HG03558 (cell line): ENCODE data around the gene TBCD.

Experiments
- ATAC-seq: cut with Tn5 transposase; IDR thresholded peaks from one replicate; pipeline ENCODE4 v1.9.1; 2021; ENCODE audit warnings: moderate number of reproducible peaks; ENCODE audit not compliant: unreplicated experiment; ENCODE audit errors: extremely low read depth

Gene TBCD

DNA sequence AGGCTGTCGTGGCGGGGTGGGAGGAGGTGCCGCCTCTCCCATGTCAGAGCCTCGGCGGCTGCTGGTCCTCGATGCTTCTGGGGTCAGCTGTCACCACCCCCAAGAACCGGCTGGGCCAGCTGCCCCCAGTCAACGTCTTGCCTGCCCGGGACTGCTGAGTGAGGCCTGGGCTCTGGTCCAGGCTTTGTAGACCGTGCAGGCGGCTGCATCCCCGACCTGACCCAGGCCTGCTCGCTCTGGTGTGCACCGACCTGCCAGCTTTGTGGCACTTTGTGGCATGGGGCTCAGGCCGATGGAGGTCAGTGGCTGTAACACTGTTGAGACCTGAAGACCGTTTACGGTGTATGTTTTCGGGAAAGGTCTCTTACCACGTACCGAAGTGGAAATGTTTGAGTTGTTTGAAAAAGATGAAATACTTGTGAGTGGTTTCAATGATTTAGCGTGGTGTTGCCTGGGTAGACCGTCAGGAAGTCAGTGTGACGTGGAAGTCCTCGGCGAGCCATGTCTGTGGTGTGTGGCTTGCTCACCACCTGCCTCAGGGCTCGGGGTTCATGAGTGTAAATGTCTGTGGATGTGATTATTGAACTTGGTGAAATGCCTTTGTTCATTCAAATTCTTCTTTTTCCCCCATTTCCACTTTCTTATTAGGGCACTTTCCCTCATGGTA is 141.2 kb downstream of the TBCD start:
- no peak for ATAC-seq

DNA sequence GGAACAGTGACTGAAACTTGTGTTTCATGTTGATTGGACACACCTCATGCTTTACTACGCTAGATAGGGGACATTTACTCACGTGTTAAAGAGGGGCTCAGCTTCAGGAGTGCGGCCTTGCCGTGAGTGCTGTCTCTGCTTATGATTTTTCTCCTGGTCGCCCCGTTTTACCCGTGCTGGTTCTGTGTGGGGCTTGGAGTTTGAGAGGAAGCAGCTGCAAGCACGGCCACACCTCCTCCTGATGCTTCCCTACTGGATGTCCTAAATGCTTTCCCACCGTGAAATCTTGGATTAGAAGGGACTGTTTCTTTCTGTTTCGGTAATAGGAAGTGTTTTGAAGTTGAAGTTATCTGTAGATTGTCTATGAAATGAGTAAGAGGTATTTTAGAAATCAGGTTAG is 141.9 kb downstream of the TBCD start:
- no peak for ATAC-seq

DNA sequence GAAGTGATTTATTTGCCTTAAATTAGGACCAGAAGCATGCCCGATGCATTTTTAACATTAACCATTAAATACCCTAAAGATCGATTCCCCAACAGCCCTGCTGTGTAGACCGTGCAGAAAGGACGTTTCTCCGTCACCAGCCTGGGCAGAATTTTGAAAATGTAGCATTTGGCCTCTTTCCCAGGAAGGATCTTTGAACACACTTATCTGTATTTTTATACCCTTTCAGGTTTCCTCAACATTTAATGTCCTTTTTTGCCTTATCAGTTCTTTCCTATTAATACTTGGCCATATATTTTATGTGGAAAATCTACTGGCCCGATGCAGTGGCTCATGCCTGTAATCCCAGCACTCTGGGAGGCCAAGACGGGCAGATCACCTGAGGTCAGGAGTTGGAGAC is 142.5 kb downstream of the TBCD start:
- no peak for ATAC-seq

DNA sequence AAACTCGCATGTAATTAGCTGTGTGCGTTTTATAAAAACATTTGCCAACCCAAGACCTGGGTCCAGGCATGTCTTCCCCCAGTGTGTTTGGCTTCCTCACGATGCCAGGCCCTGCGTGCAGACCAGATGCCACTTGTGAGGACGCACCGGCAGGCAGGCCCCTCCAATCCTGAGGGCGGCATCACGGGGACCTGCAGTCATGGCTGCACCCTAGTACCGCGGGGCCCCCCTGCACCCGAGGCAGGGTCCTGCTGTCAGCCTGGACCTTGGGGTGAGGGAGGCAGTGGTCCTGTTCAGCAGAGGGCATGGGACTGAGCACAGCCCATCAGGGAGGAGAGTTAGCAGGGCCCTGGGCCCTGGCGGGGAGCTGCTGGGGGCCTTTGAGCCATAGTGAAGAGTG is 143.2 kb downstream of the TBCD start:
- ATAC-seq, result no peak

DNA sequence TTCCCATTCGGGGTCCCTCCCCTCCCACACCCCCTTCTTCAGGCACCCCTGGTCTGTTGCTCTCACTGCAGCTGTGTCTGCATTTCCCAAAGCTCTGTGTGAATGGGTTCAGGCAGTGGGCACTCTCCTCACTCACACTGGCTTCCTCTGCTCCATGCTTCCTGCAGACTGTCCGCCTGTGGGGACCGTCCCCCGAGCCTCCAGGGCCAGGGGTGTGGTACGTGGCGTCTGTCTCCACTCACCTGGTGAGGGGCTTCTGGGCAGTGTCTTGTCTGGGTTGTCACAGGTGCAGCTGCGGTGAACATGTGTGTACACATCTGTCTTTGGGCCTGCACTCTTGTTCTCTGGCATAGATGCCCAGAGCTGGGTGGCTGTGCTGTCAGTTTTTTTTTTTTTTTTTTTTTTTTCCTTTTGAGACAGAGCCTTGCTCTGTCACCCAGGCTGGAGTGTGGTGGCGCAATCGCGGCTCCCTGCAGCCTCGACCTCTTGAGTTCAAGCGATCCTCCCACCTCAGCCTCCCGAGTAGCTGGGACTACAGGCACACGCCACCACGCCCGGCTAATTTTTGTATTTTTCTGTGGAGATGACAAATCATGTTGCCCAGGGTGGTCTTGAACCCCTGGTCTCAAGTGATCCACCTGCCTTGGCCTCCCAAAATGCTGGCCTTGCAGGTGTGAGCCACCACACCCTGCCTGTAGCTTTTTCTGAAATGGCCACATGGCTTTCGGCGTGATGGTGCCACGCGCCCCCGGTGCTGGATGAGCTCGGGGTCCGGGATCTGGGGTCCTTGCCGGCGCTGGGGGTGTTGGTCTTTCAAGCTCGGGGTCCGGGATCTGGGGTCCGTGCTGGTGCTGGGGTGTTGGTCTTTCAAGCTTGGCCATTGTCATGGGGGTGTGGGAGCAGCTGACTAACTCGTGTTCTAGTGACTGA is 144.5 kb downstream of the TBCD start:
- ATAC-seq, result no peak

DNA sequence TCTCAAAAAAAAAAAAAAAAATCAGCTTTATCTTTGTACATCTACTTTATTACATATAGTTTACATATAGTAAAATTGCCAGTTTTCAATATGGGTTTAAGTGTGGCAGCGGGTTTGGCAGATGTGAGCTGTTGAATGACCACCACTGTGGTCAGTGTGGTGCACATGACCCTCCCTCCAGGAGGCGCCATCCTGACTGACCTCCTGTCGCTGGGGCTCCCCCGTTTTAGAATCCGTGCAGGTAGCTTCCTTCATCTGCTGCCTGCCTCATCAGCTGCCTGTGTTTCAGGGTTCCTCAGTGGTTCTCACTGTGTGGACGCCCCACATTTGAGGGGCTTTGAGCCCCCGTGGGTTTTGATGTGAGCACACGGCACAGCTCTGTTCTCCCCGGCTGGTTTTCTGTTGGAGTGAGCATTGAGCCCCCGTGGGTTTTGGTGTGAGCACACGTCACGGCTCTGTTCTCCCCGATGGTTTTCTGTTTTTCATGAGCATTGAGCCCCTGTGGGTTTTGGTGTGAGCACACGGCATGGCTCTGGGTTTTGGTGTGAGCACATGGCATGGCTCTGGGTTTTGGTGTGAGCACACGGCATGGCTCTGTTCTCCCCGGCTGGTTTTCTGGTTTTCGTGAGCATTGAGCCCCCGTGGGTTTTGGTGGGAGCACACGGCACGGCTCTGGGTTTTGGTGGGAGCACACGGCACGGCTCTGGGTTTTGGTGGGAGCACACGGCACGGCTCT is 145.8 kb downstream of the TBCD start:
- ATAC-seq, result no peak

DNA sequence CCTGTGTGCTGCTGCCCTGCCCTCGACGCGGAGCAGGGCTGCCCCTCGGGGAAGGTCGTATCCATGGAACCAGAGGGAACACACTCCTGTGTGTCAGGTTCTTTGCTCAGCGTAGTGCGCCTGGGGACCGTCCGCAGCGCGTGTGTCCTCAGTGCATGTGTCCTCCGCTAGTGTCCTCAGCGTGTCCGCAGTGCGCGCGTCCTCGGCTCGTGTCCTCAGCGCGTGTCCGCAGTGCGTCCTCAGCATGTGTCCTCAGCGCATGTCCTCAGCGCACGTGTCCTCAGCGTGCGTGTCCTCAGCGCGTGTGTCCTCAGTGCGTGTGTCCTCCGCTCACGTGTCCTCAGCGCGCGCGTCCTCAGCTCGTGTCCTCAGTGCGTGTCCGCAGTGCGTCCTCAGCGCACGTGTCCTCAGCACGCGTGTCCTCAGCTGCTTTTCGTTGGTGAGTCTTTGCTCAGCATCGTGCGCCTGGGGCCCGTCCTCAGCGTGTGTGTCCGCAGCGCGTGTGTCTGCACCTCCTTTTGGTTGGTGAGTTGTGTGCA is 147.2 kb downstream of the TBCD start:
- no peak for ATAC-seq

DNA sequence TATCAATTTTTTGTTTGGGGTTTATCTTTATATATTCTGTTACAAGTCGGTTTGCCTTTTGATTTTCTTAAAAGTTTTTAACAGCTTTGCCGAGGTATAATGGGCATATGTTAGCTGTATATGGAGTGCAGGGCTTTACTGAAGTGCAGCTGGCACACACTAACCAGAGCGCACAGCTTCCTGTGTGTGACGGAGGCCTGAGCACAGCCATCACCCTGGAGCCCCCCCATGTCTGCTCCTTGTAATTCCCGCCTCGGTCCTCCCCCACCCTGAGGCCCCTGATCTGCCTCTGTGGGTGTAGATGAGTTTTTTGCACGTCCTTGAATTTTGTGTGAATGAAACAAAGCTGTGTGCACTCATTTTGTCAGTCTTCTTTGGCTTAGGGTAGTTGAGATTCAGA is 148.1 kb downstream of the TBCD start:
- no peak for ATAC-seq

DNA sequence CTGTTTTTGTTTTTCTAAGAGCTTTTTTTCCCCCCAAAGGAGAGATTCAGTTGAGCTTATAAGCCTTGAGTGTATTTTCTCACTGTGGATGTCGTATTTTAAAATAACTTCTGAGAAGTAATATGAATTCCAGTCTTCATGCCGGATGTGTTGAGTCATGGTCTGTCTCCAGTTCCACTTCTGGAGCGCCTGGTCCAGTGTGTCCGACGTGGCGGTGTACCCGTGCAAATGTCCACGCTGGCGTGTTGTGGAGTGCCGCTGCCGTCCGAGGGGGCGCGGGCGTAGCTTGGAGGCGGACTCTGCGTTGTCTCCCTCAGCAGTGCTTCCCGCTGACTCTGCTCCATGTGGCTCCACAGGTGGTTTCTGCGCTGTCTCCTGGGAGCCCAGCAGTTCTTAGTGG is 148.9 kb downstream of the TBCD start:
- no peak for ATAC-seq

DNA sequence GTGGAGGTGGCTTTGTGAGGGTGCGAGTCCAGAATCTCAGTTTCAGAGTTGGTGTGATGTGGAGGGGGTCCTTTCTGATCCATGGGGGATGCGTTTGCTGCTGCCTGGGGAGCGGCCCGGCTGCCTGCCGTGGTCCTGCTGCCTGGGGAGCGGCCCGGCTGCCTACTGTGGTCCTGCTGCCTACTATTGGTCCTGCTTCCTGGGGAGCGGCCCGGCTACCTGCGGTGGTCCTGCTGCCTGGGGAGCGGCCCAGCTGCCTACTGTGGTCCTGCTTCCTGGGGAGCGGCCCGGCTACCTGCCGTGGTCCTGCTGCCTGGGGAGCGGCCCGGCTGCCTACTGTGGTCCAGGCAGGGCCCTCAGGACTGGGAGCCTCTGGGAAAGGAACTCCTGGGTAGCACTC is 149.5 kb downstream of the TBCD start:
- ATAC-seq, result no peak

DNA sequence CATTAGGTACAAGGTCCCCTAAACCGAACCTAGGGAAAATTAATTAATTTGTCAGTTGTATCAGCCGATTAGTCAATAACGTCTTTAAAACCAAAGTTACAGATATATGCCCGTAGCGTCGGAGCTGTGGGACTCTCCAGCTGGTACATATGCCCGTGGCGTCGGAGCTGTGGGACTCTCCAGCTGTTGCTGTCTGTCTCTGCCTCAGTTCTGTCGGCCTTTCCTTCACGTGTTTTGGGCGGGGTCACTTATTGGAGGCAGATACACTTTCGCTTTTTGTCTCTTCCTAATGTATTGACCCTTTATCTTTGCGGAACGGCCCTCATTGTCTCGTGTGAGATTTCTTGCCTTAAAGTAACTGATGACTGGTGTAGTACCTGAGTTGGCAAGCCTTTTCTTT is 150.0 kb downstream of the TBCD start:
- ATAC-seq, result no peak

DNA sequence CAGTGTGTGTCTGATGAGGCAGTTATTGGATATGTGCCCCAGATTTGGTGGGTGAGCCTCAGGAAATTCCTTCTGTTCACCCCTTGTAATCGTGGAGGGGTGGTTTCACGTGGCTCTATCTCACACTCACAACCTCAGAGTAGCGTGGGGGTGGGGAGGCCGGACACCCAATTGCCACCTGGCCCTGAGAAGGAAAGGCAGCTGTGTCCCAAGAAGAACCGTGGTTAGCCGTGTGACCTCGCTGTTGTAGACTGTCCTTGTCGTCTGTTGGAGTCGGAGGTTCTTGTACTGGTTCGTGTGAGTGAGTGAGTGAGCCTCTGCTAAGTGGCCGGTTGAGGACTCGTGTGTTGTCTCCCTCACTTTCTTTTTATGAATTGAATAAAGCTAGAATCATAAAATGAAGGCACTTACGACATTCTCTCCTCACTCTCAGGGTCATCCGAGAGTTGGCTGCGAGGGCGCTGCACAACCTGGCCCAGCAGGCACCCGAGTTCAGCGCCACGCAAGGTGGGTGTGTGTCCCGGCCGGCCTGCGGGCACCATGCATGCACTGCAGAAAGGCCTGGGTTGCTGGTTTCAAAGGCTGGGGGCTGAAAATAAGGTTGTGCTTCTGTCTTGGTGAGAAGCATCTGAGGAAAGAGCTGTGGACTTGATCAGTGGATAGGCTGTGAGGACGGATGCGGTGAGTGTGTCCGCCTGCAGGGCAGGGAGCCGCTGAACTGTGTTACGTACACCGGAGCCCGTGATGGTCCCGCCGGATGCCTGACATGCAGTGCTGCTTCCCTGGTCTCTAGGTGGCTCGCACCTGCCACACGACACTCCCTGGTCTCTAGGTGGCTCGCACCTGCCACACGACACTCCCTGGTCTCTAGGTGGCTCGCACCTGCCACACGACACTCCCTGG is 151.4 kb downstream of the TBCD start:
- ATAC-seq, result no peak

DNA sequence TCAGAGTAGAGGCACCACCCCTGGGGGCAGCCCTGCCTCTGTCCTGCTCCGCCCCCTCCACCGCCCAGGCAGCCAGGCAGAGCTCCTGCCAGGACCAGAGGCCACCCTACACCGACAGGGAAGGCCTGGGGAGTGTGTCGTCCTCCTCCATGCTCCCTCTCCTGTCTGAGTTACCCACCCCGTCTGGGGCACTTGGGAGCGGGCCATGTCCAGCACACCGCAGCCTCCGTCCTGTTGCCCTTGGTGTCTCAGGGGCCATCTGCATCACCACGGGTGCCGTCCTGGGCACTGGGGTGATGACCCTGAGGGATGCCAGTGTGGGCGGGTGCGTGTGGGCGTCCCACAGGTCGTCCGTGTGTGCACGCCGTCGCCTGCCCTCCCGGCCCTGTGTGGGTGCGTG is 153.3 kb downstream of the TBCD start:
- no peak for ATAC-seq

DNA sequence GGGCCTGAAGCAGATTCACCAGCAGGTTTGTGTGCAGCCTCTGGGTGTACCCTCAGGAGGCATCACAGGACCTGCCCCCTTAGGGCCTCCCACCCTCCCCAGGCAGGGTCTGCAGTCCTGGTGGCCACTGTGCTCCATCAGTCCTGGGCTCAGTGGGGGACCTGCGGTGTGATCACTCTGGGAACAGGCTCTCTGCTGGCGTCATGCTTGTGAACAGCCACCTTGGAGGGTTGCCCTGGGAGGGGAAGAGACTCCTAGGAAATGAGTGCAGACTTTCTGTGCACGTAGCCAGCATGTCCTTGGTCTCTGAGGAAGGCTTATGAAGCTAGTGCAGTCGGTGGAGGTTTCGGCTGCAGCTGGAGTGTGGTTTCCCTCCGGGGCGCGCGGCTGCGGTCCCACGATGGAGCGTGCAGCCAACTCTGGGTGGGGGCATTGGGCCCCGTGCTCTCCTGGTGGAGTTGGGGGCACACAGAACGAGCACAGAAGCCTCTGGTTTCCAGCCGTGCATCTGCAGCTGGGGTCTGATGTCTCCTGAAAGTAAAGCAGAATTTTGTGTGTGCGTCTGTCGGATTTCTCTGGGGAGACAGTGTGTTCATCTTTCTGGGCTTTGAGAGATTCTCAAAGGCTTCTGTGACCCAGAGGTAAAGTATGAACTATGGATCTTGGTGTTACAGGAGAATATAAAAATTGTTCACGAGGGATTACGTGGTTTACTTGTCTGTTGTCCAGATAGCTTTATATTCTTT is 156.1 kb downstream of the TBCD start:
- no peak for ATAC-seq

DNA sequence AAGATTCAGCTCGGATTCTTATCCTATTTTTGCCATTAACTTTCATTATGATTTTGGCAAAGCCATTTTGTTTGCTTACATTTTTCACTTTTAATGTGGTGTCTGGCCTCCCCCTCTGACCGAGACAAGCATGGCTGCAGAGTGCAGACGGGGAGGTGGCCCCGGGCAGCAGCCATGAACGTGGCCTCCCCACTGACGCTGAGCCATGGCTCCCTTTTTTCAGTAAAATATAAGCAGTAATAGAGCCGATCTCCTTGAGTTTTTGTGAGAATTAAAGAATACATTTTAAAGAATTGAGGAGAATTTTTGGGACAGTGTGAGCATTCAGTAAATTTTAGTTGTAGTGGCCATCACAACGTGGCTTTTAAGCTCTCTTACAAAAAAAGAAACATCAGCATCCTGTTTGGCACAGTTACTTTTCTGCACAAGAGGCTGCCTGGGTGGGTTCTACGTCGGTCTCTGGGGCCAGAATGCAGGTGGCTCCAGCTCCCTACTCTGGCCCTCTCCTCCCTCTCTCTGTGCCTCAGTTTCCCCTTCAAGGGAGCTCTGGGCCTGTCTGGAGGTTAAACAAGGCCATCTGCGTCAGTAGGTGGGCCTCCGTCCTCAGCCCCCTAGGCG is 156.8 kb downstream of the TBCD start:
- ATAC-seq, result no peak

DNA sequence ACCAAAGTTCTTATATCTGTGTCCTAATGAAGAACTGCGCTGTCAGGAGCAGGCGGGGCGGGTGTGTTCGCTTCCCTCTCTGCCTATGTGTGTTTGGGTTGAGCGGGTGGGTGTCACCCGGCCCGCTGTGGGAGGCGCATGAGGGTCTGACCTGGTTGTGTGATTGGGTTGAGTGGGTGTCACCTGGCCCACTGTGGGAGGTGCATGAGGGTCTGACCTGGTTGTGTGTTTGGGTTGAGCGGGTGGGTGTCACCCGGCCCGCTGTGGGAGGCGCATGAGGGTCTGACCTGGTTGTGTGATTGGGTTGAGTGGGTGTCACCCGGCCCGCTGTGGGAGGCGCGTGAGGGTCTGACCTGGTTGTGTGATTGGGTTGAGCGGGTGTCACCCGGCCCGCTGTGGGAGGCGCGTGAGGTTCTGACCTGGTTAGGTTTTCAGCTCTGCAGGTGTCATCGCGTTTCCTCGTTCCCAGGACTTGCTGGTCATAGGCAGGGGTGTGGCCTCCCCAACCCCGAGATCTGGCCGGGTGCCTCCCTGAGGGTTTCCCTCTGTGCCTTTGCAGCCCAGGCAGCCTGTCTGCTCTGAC is 157.5 kb downstream of the TBCD start:
- ATAC-seq, result no peak

DNA sequence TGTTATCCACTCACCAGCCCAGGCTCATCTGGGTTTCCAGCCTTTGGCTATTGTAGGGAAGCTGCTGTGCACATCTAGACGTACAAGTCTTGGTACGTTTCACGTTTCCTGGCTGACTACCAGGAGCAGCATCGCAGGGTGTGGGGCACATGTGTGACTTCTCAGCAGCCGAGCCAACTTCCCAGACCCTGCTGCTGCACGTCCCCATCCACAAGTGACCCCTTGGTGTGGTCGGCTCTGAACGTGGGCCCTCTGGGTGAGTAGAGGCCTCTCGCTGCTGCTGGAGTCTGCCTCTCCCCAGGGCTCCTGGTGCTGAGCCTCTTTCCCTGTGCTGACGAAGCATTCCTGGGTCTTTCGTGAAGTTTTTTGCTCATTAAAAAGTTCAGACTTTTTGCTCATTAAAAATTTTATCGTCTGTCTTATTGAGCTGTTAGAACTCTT is 158.2 kb downstream of the TBCD start:
- no peak for ATAC-seq

DNA sequence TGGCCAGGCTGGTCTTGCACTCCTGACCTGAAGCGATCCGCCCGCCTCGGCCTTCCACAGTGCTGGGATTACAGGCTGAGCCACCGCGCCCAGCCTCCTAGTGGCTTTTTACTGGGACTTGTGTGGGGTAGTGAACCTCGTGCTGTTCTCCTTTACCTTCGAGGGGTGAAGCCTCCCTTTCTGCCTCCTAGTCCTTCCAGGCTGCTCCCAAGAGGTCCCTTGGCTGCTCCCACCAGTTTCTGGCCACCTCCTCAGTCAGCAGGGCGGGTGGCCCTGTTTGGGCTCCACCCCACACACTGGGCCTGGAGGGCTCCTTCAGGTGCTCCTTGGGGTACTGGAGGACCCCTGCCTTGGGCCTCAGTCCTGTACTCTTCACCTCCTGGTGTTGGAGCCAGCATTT is 158.9 kb downstream of the TBCD start:
- ATAC-seq, result no peak
